GM21360 (cell line): ENCODE results near the gene MAK.
"Not testable (repeated sequence)": the region's sequence is repeated elsewhere in the genome, so short reads cannot be mapped to it uniquely, and the experiment has no call there.

ENCODE experiments used
- ATAC-seq: cut with Tn5 transposase; IDR thresholded peaks from one replicate; pipeline ENCODE4 v1.9.1; 2021; ENCODE audit warnings: mild to moderate bottlenecking, moderate library complexity; ENCODE audit not compliant: unreplicated experiment

Gene MAK, protein sequence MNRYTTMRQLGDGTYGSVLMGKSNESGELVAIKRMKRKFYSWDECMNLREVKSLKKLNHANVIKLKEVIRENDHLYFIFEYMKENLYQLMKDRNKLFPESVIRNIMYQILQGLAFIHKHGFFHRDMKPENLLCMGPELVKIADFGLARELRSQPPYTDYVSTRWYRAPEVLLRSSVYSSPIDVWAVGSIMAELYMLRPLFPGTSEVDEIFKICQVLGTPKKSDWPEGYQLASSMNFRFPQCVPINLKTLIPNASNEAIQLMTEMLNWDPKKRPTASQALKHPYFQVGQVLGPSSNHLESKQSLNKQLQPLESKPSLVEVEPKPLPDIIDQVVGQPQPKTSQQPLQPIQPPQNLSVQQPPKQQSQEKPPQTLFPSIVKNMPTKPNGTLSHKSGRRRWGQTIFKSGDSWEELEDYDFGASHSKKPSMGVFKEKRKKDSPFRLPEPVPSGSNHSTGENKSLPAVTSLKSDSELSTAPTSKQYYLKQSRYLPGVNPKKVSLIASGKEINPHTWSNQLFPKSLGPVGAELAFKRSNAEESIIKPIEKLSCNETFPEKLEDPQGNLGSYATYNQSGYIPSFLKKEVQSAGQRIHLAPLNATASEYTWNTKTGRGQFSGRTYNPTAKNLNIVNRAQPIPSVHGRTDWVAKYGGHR

DNA sequence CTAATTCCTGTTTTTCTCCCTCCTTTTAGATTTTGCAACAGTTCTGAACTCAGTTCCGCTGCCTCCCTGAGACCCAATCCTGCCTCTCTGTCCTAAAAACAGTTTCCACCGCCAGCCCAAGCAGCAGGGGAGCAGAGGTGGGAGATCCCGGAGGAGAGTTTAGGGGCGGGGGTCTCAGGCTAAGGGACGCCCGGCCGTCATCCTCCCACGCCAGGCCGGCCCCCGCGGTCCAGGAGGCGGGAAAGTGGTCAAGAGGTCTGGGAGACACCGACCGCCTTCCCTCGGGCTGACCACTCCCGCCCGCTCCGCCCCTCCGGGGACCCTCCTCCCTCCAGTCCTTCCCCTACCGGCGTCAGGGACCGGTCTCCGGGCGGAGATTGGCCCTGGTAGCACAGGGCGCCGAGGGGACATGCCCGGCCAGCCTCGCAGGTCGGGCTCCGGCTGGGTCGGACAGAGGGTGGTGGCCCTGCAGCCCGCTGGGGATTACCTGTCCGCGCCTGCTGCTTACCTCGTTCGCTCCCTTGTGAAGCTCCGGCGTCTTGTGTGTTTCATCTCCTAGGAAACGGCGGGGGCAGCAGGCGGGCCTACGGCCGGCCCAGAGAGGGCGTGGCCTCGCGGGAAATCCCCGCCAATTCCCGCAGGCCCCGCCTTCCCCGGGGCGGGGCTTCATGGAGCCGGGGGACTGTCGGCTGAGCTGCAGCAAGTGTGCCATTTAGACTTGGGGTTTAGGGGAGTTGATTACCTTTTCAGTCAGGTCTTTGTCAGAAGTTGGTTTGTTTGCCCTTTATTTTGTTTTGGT, at the start of gene MAK:
Gene MAK, minus strand, starts transcription at position 545 of the 799 bp plus-strand sequence. CDS start 7,891 bp downstream, outside the sequence.
- peak; percentile 87 for ATAC-seq

- ATAC-seq, result peak; percentile 58
These were observed 48.6 kb upstream of the MAK start, which contains the start of gene SYCP2L for GRCh38 chr6:10886691-10887502. SYCP2L (plus strand) TSS chr6:10887052; CDS start chr6:10887127, 75 bp downstream.

DNA sequence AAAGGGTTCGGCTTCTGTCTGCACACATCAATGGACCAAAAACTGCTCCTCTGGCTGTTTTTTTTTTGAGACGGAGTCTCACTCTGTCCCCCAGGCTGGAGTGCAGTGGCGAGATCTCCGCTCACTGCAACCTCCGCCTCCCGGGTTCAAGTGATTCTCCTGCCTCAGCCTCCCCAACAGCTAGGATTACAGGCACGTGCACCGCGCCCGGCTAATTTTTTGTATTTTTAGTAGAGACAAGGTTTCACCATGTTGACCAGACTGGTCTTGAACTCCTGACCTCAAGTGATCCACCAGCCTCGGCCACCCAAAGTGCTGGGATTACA, 48.0 kb upstream of the MAK start:
- ATAC-seq, result not testable (repeated sequence)

GRCh38 chr6:10884245-10884972, 46.1 kb upstream of the MAK start:
- ATAC-seq, result no peak

DNA sequence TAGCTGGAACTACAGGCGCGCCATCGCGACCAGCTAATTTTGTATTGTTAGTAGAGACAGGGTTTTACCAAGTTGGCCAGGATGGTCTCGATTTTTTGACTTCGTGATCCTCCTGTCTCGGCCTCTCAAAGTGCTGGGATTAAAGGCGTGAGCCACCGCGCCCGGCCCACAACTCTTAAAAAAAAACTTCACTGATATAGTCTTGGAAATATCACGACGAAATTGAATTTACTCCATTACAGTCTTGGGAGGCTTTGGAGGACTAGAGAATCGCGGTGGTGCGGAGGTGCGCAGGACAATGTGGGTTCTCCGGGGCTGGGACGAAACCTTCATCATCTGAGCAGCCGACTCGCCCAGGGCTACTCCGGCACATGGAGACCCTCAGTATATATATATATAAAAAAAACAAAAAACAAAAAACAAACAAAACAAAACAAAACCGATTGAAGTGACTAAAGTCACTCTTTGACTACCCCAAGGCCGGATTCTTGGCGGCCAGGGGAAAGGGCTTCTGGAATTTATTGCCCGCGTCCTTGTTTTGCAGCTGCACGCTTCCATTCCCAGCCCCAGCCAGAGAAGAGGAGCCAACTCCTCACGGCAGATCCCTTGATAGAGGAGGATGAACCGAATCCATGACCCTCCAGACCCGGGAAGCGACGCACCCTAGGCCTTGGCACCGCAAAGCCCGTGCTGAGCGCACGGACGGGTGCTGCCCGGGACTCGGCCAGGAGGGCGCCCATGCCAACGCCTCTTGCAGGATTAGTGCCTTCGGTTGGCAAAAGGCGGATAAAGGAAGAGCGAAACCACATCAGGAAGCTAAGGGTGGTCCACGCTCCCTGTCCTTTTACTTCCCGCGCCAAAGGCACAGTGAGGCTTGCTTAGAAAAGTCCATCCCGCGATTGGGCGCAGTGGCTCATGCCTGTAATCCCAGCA, 45.2 kb upstream of the MAK start:
- ATAC-seq, result no peak

DNA sequence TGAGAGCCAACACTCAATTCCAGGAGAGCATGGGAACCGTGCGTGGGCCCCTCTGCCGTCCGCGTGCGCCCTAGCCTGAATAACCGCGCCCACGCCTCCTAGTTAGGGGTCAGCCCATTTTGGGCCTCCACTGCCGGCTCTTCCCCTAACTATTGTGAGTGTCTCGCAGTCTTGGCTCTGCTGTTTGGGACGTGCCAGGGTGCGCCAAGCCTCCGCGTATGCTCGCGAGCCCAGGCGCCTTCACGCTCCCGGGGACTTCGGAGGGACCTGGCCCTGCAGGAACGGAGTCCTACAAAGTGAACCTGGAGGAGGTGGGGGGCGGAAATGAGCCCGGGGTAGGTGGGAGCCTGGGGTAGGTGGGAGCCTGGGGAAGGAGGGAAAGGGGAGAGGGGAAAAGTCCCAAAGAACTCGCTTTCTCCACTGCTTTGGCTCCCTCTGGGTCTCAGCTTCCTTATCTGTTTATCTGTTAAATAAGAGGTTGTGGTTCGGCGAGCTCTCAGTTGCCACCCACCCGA, 44.4 kb upstream of the MAK start:
- no peak for ATAC-seq

DNA sequence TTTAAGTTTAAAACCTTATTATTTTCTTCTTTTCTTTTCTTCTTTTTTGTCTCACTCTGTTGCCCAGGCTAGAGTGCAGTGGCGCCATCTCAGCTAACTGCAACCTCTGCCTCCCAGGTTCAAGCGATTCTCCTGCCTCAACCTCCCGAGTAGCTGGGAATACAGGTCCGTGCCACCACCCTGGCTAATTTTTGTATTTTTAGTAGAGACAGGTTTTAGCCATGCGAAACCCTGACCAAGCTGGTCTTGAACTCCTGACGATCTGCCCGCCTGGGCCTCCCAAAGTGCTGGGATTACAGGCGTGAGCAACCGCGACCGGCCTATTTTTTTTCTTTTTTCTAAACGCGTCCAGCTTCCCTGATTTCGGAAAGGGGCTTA, 43.9 kb upstream of the MAK start:
- ATAC-seq, result not testable (repeated sequence)

- no peak for ATAC-seq
These were observed 42.0 kb upstream of the MAK start for GRCh38 chr6:10880366-10880765.

GRCh38 chr6:10877871-10878270, 39.5 kb upstream of the MAK start:
- no peak for ATAC-seq

DNA sequence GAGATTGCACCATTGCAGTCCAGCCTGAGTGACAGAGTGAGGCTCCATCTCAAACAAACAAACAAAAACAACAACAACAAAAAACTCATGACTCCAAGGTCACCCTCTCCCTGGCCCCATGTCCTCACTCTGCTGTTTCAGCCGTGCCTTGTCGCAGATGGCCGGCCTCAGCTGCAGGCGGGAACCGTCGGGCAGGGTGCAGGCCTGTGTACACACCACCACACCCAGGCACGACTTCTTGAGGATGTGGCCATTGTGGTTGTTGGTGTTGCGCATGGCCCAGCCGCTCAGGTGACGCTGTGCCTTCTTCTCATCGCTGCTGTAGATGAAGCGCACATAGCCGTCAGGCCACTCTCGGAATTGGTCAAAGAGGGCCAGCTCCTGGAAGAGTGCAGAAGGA, 38.7 kb upstream of the MAK start:
- no peak for ATAC-seq

- ATAC-seq, result no peak
These were observed 36.7 kb upstream of the MAK start for GRCh38 chr6:10875026-10875425.

DNA sequence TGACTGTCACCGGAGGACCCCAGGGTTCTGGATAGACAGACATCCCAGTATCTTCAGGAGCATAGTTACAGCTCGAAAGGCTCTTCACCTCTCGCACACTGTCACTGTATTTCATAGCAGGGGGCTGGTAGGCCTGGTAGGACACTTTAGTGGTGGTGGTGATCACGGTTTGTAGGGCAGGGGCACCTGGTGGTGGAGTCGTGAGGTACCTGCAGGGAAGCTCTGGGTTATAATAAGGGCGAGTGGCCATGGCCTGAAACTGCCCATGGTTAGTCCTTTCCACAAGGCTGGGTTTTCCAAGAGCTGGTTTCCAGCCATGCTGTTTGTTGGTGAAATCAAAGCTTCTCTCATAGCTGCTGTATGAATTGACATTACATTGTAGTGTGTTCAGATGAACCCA, 35.9 kb upstream of the MAK start:
- no peak for ATAC-seq

DNA sequence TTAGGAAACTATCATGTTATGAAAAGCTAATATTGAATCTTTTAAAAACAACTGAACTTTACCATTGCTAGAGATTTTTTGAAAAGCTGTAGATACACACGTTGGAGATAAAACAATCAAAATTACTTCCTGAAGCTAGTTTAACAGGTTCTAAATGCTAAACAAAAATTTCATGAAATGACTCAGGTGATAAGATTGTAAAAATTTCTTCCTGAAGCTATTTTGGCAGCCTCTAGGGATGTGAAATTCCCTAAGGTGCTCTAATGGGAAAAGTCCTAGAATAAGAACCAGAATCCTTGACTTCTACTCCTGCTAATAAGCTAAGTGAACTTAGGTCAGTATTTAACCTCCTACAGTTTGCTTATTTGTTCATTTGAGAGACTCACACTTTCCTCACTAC, 35.0 kb upstream of the MAK start:
- ATAC-seq, result no peak

GRCh38 chr6:10867952-10868351, 29.6 kb upstream of the MAK start:
- ATAC-seq, result no peak

- not testable (repeated sequence) for ATAC-seq
These were observed 28.4 kb upstream of the MAK start for GRCh38 chr6:10866709-10867108.

GRCh38 chr6:10863031-10863430, 24.7 kb upstream of the MAK start:
- ATAC-seq, result not testable (repeated sequence)

DNA sequence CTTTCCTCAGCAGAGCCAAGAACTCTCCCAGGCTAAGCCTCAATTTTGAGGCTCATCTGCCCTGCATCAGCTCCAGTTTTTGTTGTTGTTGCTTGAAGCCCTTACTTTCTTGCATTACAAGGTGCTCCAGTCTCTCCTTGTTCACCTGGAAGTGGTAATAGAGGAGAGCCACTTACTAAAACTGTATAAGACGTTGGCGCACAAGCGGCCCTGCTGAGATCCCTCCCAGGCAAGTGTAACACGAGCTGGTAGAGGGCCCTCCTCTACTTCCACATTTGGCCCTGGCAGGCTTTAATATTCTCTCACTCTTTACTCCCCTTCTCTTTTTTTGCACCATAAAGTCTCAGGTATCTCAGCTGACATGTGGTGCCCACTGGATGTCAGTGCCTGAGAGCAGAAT, 24.0 kb upstream of the MAK start:
- no peak for ATAC-seq

DNA sequence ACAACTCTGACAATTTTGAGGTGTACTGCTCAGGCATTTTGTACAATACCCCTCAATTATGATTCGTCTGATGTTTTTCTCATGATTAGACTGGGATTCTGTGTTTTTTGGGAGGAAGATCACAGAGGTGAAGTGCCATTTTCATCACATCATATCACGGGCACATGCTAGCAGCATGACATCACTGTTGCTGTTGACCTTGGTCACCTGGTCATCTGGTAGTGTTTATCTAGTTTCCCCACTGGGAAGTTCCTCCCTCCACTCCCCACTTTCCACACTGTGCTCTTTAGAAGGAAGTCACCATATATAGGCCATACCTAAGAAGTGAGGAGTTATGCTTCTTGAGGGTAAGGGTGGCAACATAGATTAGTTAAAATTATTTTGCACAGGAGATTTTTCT, 22.7 kb upstream of the MAK start:
- ATAC-seq, result no peak

DNA sequence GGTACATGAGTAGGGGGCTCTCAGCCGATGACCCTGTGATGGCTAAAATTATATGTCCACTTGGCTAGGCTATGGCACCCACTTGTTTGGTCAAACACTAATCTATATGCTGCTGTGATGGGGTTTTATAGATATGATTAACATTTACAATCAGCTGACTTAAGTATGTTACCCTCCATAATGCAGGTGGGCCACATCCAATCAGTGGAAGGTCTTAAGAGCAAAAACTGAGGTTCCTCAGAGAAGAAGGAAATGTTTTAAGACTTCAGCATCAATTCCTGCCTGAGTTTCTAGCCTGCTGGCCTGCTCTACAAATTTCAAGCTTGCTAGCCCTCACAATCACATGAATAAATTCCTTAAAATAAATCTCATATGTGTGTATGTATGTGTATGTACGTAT, 18.9 kb upstream of the MAK start:
- no peak for ATAC-seq
